GM18519 (cell line): ENCODE measurements around the gene PARP3.

Source experiments
- ATAC-seq: cut with Tn5 transposase; IDR thresholded peaks from one replicate; pipeline ENCODE4 v1.9.1; 2021; ENCODE audit warnings: mild to moderate bottlenecking, moderate library complexity; ENCODE audit not compliant: unreplicated experiment, low FRiP score

Gene PARP3

DNA sequence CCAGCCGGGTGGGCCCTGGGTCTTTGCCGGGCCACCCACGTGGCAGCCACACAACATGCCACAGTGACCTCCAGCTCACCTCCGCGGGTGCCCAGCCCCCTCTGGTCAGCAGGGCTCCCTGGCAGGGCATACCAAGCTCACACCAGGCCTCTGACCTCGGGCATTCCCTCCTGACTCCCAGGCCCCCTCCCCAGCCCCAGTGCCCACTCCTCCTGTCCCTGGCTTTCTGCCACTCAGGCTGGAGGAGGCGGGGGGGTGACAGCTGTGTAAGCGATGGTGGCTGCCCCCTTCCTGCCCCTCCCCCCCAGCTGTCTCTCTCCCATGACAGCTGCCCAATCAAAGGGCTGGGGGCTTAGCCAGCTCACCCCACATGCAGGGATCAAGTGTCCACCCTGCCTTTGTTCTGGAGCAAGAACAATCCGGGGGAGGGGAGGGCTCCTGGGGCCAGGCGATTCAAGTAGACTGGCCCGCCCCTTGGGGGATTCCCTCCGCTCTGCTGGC lies 21.8 kb downstream of the PARP3 start:
- no peak for ATAC-seq

DNA sequence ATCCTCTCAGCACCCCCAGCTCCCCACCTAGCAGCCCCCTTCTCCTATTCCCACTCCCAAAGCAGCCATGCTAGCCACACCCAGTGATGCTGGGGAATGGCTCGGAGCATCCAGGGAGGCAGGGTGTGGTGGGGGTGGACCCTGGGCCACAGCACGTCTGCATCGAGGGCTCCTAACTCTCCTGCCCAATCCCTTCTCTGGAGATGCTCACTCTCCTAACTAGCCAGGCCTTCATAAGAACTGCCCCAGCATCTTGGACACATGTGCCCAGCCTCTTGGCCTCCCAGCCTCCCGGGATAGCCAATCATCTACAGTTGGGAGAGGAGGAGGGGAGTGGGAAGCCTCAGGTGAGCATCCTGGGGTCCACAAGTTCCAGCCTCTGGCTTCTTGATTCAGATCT lies 22.4 kb downstream of the PARP3 start:
- ATAC-seq: no peak

GRCh38 chr3:51966016-51966415 lies 23.9 kb downstream of the PARP3 start:
- no peak for ATAC-seq

GRCh38 chr3:51966486-51966885 lies 24.3 kb downstream of the PARP3 start:
- no peak for ATAC-seq

GRCh38 chr3:51966922-51967383 lies 24.8 kb downstream of the PARP3 start:
- ATAC-seq: no peak

- ATAC-seq: no peak
Measured at GRCh38 chr3:51967384-51968169, 25.4 kb downstream of the PARP3 start, which contains the start of gene PCBP4. PCBP4 (minus strand) TSS chr3:51967454; CDS start chr3:51961240, 6,214 bp downstream.

GRCh38 chr3:51968170-51968775 lies 26.1 kb downstream of the PARP3 start:
- ATAC-seq: no peak

DNA sequence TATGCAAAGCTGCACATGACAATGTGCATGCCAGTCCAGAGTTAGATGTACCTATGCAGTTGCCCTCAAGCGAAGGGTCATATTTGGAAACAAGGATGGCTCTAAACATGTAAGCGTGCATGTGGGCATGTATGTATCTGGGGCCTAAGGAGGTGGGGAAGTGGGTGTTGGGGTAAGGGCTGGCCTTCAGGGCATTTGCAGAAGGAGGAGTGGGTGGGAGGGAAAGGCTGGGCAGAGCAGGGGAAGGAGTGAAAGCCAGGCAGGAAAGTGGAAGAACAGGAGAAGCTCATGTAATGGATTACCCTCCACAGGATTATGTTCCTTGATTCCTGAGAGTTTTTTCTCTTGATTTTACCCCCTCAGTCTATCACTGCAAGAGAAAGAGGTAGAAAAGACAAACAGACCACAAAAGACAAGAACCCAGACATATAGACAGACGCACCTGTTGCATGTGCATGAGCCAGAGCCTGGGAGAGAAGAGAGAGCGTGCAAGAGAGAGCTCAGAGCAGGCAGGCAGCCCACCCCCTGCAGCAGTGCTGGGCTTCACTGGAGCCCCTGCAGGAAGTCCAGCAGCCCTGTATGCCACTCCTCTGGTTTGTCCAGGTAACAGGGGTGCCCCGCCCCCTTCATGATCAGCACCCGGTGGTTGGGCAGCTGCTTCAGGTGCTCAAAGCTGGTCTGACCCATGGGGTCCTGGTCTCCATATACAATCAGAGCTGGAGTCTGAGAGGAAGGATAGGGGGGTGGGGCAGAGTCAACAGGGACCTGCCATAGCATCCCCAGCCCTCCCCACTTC lies 26.9 kb downstream of the PARP3 start:
- ATAC-seq: no peak

DNA sequence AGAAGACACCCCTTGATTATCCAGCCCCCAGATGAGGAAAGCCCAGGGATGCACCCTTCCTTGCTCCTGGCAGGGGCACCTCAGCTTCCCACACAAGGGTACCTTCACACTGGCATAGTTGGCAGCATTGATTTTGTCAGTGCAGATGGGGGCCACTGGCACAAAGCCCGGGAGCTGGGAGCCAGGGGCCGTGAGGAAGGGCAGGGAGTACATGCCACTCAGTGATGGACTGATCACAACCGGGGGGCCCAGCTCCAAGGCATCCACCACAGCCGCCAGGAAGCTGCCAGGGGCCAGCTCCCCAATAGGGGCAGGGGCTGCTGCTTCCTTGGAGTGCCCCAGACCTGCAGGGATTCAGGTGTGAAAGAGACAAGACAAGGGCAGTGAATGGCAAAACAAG lies 27.7 kb downstream of the PARP3 start:
- ATAC-seq: no peak

DNA sequence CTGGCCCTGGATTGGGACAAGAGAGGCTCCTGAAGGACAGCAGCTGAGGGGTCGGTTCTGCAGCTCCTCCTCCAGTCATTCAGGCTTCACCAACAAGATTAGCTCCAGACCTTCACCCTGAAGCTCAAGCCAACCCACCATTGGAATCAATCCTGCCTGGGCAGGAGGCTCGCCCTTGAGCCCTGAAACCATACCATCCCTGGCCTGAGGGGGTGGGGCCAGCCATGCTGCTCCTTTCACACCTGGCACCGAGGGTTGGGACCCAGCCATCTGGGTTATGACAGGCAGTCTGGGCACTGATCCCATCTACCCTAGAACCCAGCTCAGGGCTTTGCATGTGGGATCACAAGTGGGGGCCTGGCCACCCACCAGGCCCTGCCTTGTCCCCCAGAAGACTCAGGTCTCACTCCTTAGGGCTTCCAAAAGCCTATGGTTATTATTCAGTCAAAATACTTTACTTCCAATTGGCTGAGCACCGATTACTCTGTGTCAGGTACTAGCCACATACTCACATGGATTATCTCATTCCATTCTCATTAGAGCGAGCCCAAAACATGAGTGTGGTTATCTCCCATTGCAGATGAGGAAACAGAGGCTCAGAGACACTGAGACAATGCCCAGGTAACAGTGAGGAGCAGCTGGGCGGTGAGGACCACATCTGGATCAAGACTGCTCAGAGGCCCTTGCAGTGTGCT lies 28.6 kb downstream of the PARP3 start:
- ATAC-seq: no peak

GRCh38 chr3:51971350-51971749 lies 29.2 kb downstream of the PARP3 start:
- no peak for ATAC-seq

DNA sequence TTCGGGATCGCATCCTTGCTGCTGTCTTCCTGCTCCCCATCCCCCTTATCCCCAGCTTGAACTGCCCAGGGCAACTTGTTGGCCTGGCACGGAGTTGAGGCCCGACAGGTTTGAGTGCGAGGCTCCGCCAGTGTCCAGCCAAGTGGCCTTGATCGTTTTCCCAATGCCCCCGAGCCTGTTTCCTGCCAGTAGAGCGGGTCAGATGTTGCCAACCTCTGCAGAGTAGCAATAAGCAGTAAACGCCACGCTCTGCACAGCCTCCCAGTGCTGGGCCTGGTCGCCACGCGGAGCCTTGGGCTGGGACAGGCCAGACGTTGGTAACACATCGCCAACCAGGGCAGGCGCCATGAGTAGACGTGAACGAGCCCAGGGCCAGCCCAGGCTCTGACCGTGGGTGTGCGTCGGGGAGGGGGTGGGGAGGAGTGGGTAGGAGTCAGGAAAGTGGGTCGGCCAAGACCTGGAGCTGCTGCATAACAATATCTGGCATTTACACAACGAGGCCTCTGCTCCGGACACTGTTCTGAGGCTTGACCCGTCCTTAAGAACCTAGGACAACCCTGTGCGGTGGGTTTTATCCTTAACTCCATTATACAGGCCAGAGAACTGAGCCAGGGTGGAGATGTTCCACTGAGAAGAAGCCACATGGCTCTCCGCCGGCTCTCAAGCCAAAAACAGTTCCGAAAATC lies 32.3 kb downstream of the PARP3 start:
- ATAC-seq: no peak

- no peak for ATAC-seq
Measured at GRCh38 chr3:51974963-51975851, 33.0 kb downstream of the PARP3 start, which contains the start of gene ABHD14A. ABHD14A (plus strand) TSS chr3:51975064; CDS start chr3:51975136, 72 bp downstream.

- no peak for ATAC-seq
Measured at GRCh38 chr3:51975852-51976549, 33.8 kb downstream of the PARP3 start.

GRCh38 chr3:51977446-51978142 lies 35.4 kb downstream of the PARP3 start:
- no peak for ATAC-seq

DNA sequence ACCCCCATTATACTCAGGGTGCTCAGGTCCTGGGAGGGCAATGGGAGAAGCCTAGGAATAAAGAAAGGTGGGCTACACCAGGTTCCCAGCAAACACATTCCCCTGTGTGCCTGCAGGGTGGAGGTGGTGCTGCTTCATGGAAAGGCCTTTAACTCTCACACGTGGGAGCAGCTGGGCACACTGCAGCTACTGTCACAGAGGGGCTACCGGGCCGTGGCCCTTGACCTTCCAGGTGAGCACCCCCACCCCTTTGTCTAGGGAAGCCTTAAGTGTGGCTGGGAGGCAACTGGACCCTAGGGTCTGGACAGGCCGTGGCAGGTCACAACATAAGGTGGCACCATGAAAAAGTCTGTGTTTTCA lies 36.0 kb downstream of the PARP3 start:
- ATAC-seq: no peak

GRCh38 chr3:51980253-51980652 lies 38.1 kb downstream of the PARP3 start:
- no peak for ATAC-seq
